Suprapubic skin (tissue), 4 donors: ENCODE data around the gene REEP3. TPM values are rescaled to one million over a fixed set of nuclear protein-coding genes. Genes with fewer than 3 reads are reported as not detected.
"Not testable (repeated sequence)": the region's sequence is repeated elsewhere in the genome, so short reads cannot be mapped to it uniquely, and the experiment has no call there.

Experiments
- DNase-seq, 2 donors: peaks; one replicate each; pipeline ENCODE4 v3.0.0-alpha.2; 2019; ENCODE audit warnings: low spot score in 2 of 2
- H3K27ac ChIP-seq: fragments of 200-600 bp; sonication (generic); one replicate; pipeline ENCODE4 v1.5.1; 2019
- H3K27me3 ChIP-seq: fragments of 200-600 bp; sonication (generic); one replicate; pipeline ENCODE4 v1.5.1; 2019
- H3K36me3 ChIP-seq: fragments of 200-600 bp; sonication (generic); one replicate; pipeline ENCODE4 v1.5.1; 2019
- H3K4me1 ChIP-seq: fragments of 200-600 bp; sonication (generic); one replicate; pipeline ENCODE4 v1.5.1; 2019
- H3K4me3 ChIP-seq: fragments of 200-600 bp; sonication (generic); one replicate; pipeline ENCODE4 v1.5.1; 2019; ENCODE audit warnings: mild to moderate bottlenecking
- H3K9me3 ChIP-seq: fragments of 200-600 bp; sonication (generic); one replicate; pipeline ENCODE4 v1.5.1; 2019
- CTCF ChIP-seq, 2 donors: fragments of 200-600 bp in 1 of 2; fragments of 450-650 bp in 1 of 2; sonication (generic) in 1 of 2; IDR thresholded peaks; one replicate each; pipeline ENCODE4 v1.5.1; 2016 to 2019; ENCODE audit warnings: antibody characterized with exemption in 2 of 2, mild to moderate bottlenecking in 1 of 2, moderate library complexity in 1 of 2
- EP300 ChIP-seq: sonication (generic); formaldehyde crosslinking; IDR thresholded peaks from one replicate; pipeline ENCODE4 v1.6.1; 2017; ENCODE audit warnings: antibody characterized with exemption
- POLR2A ChIP-seq, 2 donors: fragments of 450-650 bp; IDR thresholded peaks; one replicate each; pipeline ENCODE4 v1.6.1; 2017; ENCODE audit warnings: antibody characterized with exemption in 2 of 2, mild to moderate bottlenecking in 2 of 2, moderate library complexity in 2 of 2
- POLR2AphosphoS5 ChIP-seq, 3 donors: sonication (generic); formaldehyde crosslinking; IDR thresholded peaks; one replicate each; pipeline ENCODE4 v1.6.1; 2017; ENCODE audit warnings: antibody characterized with exemption in 3 of 3
- WGBS: methylation state at CpG from one replicate; pipeline ENCODE4 v1.1.5; 2018; 5-methylcytosine and 5-hydroxymethylcytosine counted together
- total RNA-seq, 4 donors: library from RNA; depleted of rRNA; stranded (reverse); fragments of >200 nt; gene quantifications; one replicate each; pipeline ENCODE4 v1.1.0, GENCODE V29; 2016

The REEP3 gene
- total RNA-seq, 4 donors from 2014 or later = 29.0 to 79.2 (median 31.1) TPM

DNA sequence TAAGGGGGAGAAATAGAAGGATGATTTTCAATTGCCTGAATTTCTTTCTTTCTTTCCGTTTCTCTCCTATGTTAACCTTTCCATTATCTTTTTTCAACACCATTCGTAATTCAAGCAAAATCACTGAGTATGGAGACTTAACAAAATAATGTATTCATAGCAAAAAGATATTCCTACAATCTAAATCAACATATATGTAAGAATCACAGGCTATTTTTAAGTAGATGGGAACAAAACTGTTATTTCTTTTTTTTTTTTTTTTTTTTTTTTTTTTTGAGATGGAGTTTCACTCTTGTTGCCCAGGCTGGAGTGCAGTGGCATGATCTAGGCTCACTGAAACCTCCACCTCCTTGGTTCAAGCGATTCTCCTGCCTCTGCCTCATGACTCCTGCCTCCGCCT, 28.2 kb upstream of the REEP3 start:
- Histone ChIP-seq H3K36me3 (no peaks in the 10 kb centered on the region), H3K9me3 (no peaks in the 10 kb centered on the region), H3K4me1 (peaks cover 19% of the 10 kb centered on the region), H3K27me3 (no peaks in the 10 kb centered on the region), H3K4me3 (no peak overlapping the region), H3K27ac (no peak overlapping the region)
- TF ChIP-seq CTCF (IDR thresholded peaks at IDR 0.05) = no peak
- TF ChIP-seq POLR2A (IDR thresholded peaks at IDR 0.05) = no peak
- no peak for TF ChIP-seq EP300
- no peak for TF ChIP-seq POLR2AphosphoS5 (IDR thresholded peaks at IDR 0.05)
- DNase-seq = no peak
- 86% methylated on average over 4 of the region's 4 CpGs for WGBS

DNA sequence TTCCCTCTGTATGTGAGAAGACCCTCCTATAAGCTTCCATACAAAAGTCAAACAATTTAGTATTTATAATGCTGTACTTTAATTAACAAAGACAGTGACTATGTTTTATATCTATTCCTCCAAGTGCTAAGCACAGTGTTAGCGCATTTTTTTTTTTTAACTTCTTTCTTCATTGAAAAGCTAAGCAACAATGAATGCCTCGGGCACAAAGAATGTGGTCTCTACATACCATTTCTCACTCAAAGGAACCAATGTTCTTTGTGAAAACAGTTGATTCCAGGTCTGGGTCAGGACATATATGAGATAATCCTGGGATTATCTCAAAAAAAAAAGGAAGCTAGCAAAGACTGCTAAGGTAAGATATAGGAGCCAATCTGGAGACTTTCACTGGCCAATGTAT, 26.2 kb upstream of the REEP3 start:
- H3K4me3 ChIP-seq = no peak overlapping the region
- H3K9me3 ChIP-seq = no peaks in the 10 kb centered on the region
- TF ChIP-seq CTCF (IDR thresholded peaks at IDR 0.05) (no peak), POLR2AphosphoS5 (IDR thresholded peaks at IDR 0.05) (no peak), POLR2A (IDR thresholded peaks at IDR 0.05) (no peak), EP300 (no peak)
- no peaks in the 10 kb centered on the region for H3K36me3 ChIP-seq
- peaks cover 23% of the 10 kb centered on the region for H3K4me1 ChIP-seq
- H3K27ac ChIP-seq = no peak overlapping the region
- no peaks in the 10 kb centered on the region for H3K27me3 ChIP-seq
- no peak for DNase-seq
- 94% methylated on average over 2 of the region's 2 CpGs for WGBS

- no peak overlapping the region for H3K4me3 ChIP-seq
- no peaks in the 10 kb centered on the region for H3K36me3 ChIP-seq
- 69% methylated on average over 1 of the region's 1 CpG for WGBS
- H3K9me3 ChIP-seq = no peaks in the 10 kb centered on the region
- H3K4me1 ChIP-seq = peaks cover 16% of the 10 kb centered on the region
- H3K27ac ChIP-seq = no peak overlapping the region
- TF ChIP-seq POLR2A (IDR thresholded peaks at IDR 0.05) = no peak
- no peak for TF ChIP-seq EP300
- no peak for TF ChIP-seq POLR2AphosphoS5 (IDR thresholded peaks at IDR 0.05)
- no peak for TF ChIP-seq CTCF (IDR thresholded peaks at IDR 0.05)
- no peak for DNase-seq
- H3K27me3 ChIP-seq = no peaks in the 10 kb centered on the region
Observed at GRCh38 chr10:63496561-63496960, 24.6 kb upstream of the REEP3 start.

- H3K9me3 ChIP-seq = no peaks in the 10 kb centered on the region
- H3K36me3 ChIP-seq = no peaks in the 10 kb centered on the region
- 71% methylated on average over 1 of the region's 1 CpG for WGBS
- no peak overlapping the region for H3K4me3 ChIP-seq
- H3K4me1 ChIP-seq = peaks cover 8% of the 10 kb centered on the region
- H3K27me3 ChIP-seq = no peaks in the 10 kb centered on the region
- no peak overlapping the region for H3K27ac ChIP-seq
- DNase-seq = no peak
- TF ChIP-seq POLR2AphosphoS5 (IDR thresholded peaks at IDR 0.05) = no peak
- TF ChIP-seq POLR2A (IDR thresholded peaks at IDR 0.05) = no peak
- TF ChIP-seq EP300 = no peak
- no peak for TF ChIP-seq CTCF (IDR thresholded peaks at IDR 0.05)
Observed at GRCh38 chr10:63497321-63497720, 23.9 kb upstream of the REEP3 start.

- Histone ChIP-seq H3K36me3 (no peaks in the 10 kb centered on the region), H3K4me1 (peaks cover 9% of the 10 kb centered on the region), H3K9me3 (no peaks in the 10 kb centered on the region), H3K27ac (no peak overlapping the region), H3K4me3 (no peak overlapping the region), H3K27me3 (no peaks in the 10 kb centered on the region)
- no peak for DNase-seq
- no peak for TF ChIP-seq POLR2A (IDR thresholded peaks at IDR 0.05)
- no peak for TF ChIP-seq EP300
- no peak for TF ChIP-seq POLR2AphosphoS5 (IDR thresholded peaks at IDR 0.05)
- TF ChIP-seq CTCF (IDR thresholded peaks at IDR 0.05) = no peak
- WGBS = 77% methylated on average over 1 of the region's 1 CpG
Observed at GRCh38 chr10:63498665-63499064, 22.5 kb upstream of the REEP3 start.

DNA sequence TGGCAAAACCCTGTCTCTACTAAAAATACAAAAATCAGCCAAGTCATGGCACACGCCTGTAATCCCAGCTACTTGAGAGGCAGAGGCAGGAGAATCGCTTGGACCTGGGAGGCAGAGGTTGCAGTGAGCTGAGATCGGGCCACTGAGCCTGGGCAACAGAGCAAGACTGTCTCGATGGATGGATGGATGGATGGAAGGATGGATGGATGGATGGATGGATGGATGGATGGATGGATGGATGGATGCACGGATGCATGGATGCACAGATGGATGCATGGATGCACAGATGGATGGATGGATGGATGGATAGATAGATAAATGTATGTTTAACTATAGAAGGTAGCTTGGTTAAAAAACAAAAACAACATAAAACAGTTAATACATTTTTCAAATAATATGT, 20.6 kb upstream of the REEP3 start:
- not testable (repeated sequence) for H3K27ac ChIP-seq, H3K9me3 ChIP-seq, H3K27me3 ChIP-seq, DNase-seq, H3K4me3 ChIP-seq, H3K36me3 ChIP-seq
- WGBS = 91% methylated on average over 5 of the region's 5 CpGs
- peaks cover 22% of the 10 kb centered on the region for H3K4me1 ChIP-seq
